Measurements from ENCODE around the gene BRMS1. TPM values are rescaled to one million over a fixed set of nuclear protein-coding genes. Genes with fewer than 3 reads are reported as not detected.

BRMS1 gene
- total and polyA plus RNA-seq, 10 of the 15 experiments (the other 5 are each of a cell fraction or from before 2014, with no cell fraction given), result 2.1 to 85.3 (median 48.5) TPM

DNA sequence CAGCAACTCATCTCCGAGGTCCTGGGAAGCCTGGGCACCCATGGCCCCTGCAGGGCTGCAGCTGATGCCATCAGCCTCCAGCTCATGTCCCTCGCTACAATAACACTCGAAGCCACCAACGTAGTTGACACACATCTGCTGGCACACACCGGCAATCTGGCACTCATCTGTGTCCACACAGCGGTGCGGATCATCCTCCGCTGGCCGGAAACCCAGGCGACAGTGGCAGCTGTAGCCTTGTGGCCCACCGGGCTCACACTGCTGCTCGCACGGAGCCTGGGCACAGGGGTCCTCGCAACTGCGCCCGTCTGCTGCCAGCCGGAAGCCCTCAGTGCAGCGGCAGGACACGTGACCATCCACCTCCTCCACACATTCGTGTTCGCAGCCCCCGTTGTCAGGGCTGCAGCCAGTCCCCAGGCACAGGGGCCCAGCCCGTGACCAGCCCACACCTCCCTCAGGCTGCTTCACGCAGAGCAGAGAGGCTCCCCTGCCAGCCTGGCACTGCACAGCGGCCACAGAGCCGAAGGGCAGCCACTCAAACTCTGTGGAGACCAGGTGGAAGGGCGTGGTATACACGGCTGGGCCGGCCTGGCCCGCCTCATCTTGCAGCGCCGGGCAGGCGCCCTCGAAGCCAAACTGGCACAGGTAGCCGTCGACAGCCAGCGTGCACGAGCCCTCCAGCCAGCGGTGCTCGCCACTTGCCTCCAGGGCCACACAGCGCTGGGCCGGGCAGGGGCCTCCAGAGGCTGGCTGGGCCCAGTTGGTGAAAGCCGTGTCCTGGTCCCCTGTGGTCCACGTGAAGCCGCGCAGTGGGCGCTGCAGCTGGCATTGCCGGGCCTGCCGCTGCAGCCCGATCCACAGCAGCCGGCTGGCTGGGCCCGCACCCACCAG lies 28.7 kb downstream of the BRMS1 start:
- Histone ChIP-seq H3K9ac (ENCODE audit: control insufficient read depth, insufficient read depth, low read length) (no peak overlapping the region), H3K27ac (ENCODE audit: control insufficient read depth, insufficient read depth) (no peak overlapping the region), H3K9me3 (replicated peaks; ENCODE audit: control insufficient read depth, insufficient read depth, low read length) (no peaks in the 10 kb centered on the region; the same call in 2 of the 3 replicates), H3K36me3 (ENCODE audit: control insufficient read depth in 2 of 2, insufficient read depth in 2 of 2, low read length in 1 of 2) (no peaks in the 10 kb centered on the region), H3K27me3 (replicated peaks in 1 of 2; ENCODE audit: control insufficient read depth in 2 of 2, insufficient read depth in 2 of 2, low read length in 1 of 2) (no peaks in the 10 kb centered on the region; a peak in 1 of 4 replicates), H2AFZ (ENCODE audit: control insufficient read depth, low read depth, low read length) (no peak overlapping the region), H3K79me2 (ENCODE audit: control insufficient read depth, insufficient read depth, low read length) (no peaks in the 10 kb centered on the region), H3K4me2 (ENCODE audit: control insufficient read depth, insufficient read depth) (no peak overlapping the region), H4K20me1 (ENCODE audit: control insufficient read depth, insufficient read depth) (no peaks in the 10 kb centered on the region), H3K4me1 (ENCODE audit: control insufficient read depth, insufficient read depth, low read length) (peaks cover 18% of the 10 kb centered on the region), H3K4me3 (no peak overlapping the region)
- POLR2A ChIA-PET, result no interaction called here
- intact Hi-C loops (cut with micrococcal nuclease; ENCODE audit: unreplicated experiment) (no loop called here), in situ Hi-C loops (cut with MboI) (no loop called here)
- RAD21 ChIA-PET (ENCODE audit: unreplicated experiment), result no interaction called here
- SMC1A ChIA-PET (ENCODE audit: uncharacterized antibody, unreplicated experiment), result interaction anchor here (0.7 kb wide), 1 partner anchor 13 kb away, joined by 3 read pairs; no protein-coding TSS in a partner anchor
- no peak for DNase-seq (ENCODE audit: low read depth, low spot score)
- BruUV-seq (replicated peaks), result no TSS peak
- no peak for ATAC-seq
- no peak for FAIRE-seq
- CTCF ChIA-PET, result interaction anchor here (1.5 kb wide), 1 partner anchor 10 kb away, joined by 6 read pairs; no protein-coding TSS in a partner anchor
- WGBS (ENCODE audit: insufficient coverage, insufficient replicate concordance, low lambda C conversion rate, missing lambda C conversion rate), result 85% methylated on average over 51 of the region's 52 CpGs
- TF ChIP-seq, protein P1, sequence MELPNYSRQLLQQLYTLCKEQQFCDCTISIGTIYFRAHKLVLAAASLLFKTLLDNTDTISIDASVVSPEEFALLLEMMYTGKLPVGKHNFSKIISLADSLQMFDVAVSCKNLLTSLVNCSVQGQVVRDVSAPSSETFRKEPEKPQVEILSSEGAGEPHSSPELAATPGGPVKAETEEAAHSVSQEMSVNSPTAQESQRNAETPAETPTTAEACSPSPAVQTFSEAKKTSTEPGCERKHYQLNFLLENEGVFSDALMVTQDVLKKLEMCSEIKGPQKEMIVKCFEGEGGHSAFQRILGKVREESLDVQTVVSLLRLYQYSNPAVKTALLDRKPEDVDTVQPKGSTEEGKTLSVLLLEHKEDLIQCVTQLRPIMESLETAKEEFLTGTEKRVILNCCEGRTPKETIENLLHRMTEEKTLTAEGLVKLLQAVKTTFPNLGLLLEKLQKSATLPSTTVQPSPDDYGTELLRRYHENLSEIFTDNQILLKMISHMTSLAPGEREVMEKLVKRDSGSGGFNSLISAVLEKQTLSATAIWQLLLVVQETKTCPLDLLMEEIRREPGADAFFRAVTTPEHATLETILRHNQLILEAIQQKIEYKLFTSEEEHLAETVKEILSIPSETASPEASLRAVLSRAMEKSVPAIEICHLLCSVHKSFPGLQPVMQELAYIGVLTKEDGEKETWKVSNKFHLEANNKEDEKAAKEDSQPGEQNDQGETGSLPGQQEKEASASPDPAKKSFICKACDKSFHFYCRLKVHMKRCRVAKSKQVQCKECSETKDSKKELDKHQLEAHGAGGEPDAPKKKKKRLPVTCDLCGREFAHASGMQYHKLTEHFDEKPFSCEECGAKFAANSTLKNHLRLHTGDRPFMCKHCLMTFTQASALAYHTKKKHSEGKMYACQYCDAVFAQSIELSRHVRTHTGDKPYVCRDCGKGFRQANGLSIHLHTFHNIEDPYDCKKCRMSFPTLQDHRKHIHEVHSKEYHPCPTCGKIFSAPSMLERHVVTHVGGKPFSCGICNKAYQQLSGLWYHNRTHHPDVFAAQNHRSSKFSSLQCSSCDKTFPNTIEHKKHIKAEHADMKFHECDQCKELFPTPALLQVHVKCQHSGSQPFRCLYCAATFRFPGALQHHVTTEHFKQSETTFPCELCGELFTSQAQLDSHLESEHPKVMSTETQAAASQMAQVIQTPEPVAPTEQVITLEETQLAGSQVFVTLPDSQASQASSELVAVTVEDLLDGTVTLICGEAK (IDR thresholded peaks at IDR 0.05; ENCODE audit: borderline replicate concordance), result no peak
- no peak for TF ChIP-seq NFYB (IDR thresholded peaks at IDR 0.05; ENCODE audit: insufficient read depth, low read depth, low read length)
- TF ChIP-seq TARDBP (IDR thresholded peaks at IDR 0.05; ENCODE audit: borderline replicate concordance), result no peak
- TF ChIP-seq, protein P2, sequence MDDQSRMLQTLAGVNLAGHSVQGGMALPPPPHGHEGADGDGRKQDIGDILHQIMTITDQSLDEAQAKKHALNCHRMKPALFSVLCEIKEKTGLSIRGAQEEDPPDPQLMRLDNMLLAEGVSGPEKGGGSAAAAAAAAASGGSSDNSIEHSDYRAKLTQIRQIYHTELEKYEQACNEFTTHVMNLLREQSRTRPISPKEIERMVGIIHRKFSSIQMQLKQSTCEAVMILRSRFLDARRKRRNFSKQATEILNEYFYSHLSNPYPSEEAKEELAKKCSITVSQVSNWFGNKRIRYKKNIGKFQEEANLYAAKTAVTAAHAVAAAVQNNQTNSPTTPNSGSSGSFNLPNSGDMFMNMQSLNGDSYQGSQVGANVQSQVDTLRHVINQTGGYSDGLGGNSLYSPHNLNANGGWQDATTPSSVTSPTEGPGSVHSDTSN (IDR thresholded peaks at IDR 0.05; ENCODE audit: insufficient replicate concordance, low read depth, low read length), result no peak
- no peak for TF ChIP-seq CBFB (IDR thresholded peaks at IDR 0.05; ENCODE audit: low read depth)
- TF ChIP-seq CEBPB (IDR thresholded peaks at IDR 0.05; ENCODE audit: borderline replicate concordance in 1 of 2, low read depth in 2 of 2, low read length in 2 of 2), result no peak
- no peak for TF ChIP-seq CREM (IDR thresholded peaks at IDR 0.05; ENCODE audit: low read depth)
- TF ChIP-seq FOXK2 (IDR thresholded peaks at IDR 0.05), result no peak
- no peak for TF ChIP-seq RAD21 (IDR thresholded peaks at IDR 0.05; ENCODE audit: insufficient read depth, low read depth, low read length)
- TF ChIP-seq EZH2 (IDR thresholded peaks at IDR 0.05; ENCODE audit: borderline replicate concordance, control insufficient read depth, low read depth, low read length), result no peak
- no peak for TF ChIP-seq SIN3A (IDR thresholded peaks at IDR 0.05; ENCODE audit: low read depth, low read length)
- TF ChIP-seq, protein P3, sequence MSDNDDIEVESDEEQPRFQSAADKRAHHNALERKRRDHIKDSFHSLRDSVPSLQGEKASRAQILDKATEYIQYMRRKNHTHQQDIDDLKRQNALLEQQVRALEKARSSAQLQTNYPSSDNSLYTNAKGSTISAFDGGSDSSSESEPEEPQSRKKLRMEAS (IDR thresholded peaks at IDR 0.05; ENCODE audit: low read depth, low read length), result no peak

Data from GM12878 (cell line).